Neural crest cell (in vitro differentiated cells): ENCODE measurements around the gene ITGA2. TPM values are rescaled to one million over a fixed set of nuclear protein-coding genes. Genes with fewer than 3 reads are reported as not detected.

Source experiments
- DNase-seq: peaks from one replicate; pipeline ENCODE4 v3.0.0; 2021; ENCODE audit warnings: low read depth, mixed read lengths, low spot score
- H3K27ac Mint-ChIP-seq: one replicate; pipeline ENCODE4 v1.8.0; 2021; ENCODE audit warnings: mild to moderate bottlenecking, mixed read lengths; ENCODE audit not compliant: unreplicated experiment
- H3K27me3 Mint-ChIP-seq: 2 replicates; pipeline ENCODE4 v1.8.0; 2021; ENCODE audit warnings: low read depth, mild to moderate bottlenecking, mixed read lengths
- H3K36me3 Mint-ChIP-seq: 2 replicates; pipeline ENCODE4 v1.8.0; 2021; ENCODE audit warnings: low read depth, mild to moderate bottlenecking, mixed read lengths
- H3K4me1 Mint-ChIP-seq: 2 replicates; pipeline ENCODE4 v1.8.0; 2021; ENCODE audit warnings: mixed read lengths
- H3K4me3 Mint-ChIP-seq: one replicate; pipeline ENCODE4 v1.8.0; 2021; ENCODE audit warnings: mild to moderate bottlenecking, mixed read lengths
- H3K9me3 Mint-ChIP-seq: 2 replicates; pipeline ENCODE4 v1.8.0; 2021; ENCODE audit warnings: mixed read lengths
- total RNA-seq: library from RNA; stranded (reverse); gene quantifications from 2 replicates; pipeline ENCODE4 v1.2.1, GENCODE V29; 2021
- TF ChIP-seq, protein P1 (sequence below): fragments of 200-600 bp; sonication (generic); conservative IDR thresholded peaks from 2 replicates; pipeline ENCODE4 v1.5.0; 2021; ENCODE audit warnings: antibody characterized with exemption, mild to moderate bottlenecking

Gene ITGA2
- total RNA-seq, 1 donor from 2014 or later = 1.7 TPM

DNA sequence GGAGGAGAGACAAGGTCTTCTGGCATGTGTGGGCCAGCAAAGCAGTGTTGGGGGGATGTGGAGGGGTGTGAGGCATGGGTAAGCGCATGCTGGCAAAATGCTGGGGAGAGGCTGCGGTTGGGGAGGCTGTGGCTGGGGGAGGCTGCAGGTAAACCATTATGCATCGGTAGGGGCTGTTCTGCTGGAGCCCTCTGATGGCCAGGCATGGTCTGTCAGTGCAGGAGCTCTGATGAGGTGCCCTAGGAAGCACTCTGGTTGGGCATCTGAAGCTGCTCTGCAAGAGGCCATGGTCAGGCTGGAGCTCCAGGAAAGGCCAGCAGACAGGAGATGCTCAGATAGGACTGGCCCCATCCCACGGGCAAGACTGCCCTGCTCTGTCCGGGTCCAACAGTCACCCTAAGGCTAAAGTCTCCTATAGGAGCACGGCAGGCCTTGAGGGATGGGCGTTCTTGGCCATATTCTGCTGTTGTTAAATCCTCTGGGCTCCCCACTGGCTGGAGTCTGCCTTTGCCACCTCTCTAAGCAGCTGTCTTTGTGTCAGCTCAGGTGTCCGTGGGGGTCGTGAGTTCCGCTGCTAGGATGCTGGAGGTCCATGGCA is 28.7 kb downstream of the ITGA2 start:
- TF ChIP-seq, protein P1, sequence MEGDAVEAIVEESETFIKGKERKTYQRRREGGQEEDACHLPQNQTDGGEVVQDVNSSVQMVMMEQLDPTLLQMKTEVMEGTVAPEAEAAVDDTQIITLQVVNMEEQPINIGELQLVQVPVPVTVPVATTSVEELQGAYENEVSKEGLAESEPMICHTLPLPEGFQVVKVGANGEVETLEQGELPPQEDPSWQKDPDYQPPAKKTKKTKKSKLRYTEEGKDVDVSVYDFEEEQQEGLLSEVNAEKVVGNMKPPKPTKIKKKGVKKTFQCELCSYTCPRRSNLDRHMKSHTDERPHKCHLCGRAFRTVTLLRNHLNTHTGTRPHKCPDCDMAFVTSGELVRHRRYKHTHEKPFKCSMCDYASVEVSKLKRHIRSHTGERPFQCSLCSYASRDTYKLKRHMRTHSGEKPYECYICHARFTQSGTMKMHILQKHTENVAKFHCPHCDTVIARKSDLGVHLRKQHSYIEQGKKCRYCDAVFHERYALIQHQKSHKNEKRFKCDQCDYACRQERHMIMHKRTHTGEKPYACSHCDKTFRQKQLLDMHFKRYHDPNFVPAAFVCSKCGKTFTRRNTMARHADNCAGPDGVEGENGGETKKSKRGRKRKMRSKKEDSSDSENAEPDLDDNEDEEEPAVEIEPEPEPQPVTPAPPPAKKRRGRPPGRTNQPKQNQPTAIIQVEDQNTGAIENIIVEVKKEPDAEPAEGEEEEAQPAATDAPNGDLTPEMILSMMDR = no peak
- H3K36me3 Mint-ChIP-seq = peaks cover 11% of the 10 kb centered on the region

DNA sequence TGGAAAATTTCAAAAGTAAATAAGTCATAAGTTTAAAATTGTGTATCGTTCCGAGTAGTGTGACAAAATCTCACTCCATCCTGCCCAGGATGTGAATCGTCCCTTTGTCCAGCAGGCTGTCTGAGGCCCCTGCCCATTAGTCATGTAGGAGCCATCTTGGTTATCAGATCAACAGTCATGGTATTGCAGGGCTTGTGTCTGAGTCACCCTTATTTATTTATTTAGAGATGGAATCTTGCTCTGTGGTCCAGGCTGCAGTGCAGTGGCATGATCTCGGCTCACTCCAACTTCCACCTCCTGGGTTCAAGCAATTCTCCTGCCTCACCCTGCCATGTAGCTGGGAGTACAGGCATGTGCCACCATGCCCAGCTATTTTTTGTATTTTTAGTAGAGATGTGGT is 30.2 kb downstream of the ITGA2 start:
- H3K9me3 Mint-ChIP-seq = peaks cover 4% of the 10 kb centered on the region
- DNase-seq = no peak
- H3K4me3 Mint-ChIP-seq = no peak overlapping the region
- peaks cover 8% of the 10 kb centered on the region for H3K36me3 Mint-ChIP-seq
- TF ChIP-seq, protein P1 = no peak
- no peaks in the 10 kb centered on the region for H3K27me3 Mint-ChIP-seq
- no peak overlapping the region for H3K27ac Mint-ChIP-seq
- no peaks in the 10 kb centered on the region for H3K4me1 Mint-ChIP-seq

More for the DNA sequence above, 28.7 kb downstream of the ITGA2 start:
- peaks cover 3% of the 10 kb centered on the region for H3K27me3 Mint-ChIP-seq
- DNase-seq = no peak
- H3K9me3 Mint-ChIP-seq = peaks cover 8% of the 10 kb centered on the region
- no peaks in the 10 kb centered on the region for H3K4me1 Mint-ChIP-seq
- H3K4me3 Mint-ChIP-seq = no peak overlapping the region
- no peak overlapping the region for H3K27ac Mint-ChIP-seq

DNA sequence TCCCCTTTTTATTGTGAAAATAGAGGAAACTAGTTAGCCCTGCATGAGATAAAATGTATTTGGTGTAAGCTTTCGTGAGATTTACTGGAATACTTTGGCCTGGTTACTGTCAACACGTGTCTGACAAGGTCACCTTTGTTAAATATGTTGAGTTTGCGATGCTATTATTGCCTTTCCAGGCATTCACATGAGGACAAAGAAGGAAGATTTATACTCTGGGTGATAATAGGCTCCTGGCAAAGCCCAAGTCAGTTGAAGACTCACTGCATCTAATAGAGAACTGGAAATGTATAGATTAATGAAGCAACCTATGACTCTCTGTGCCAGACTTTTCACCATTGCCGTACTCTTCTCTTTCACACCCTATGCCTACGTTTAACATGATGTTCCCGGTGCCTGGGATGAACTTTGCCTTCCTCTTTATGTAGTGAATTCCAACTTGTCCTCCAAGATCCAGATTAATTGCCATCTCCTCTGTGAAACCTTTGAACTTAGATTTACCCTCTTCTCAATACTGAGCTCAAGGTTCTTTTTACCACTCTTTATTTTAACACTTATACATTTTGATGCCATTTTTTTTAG is 33.9 kb downstream of the ITGA2 start:
- DNase-seq = no peak
- no peaks in the 10 kb centered on the region for H3K4me1 Mint-ChIP-seq
- H3K36me3 Mint-ChIP-seq = no peaks in the 10 kb centered on the region
- no peak overlapping the region for H3K27ac Mint-ChIP-seq
- TF ChIP-seq, protein P1 = no peak
- no peak overlapping the region for H3K4me3 Mint-ChIP-seq
- H3K27me3 Mint-ChIP-seq = no peaks in the 10 kb centered on the region
- no peaks in the 10 kb centered on the region for H3K9me3 Mint-ChIP-seq

DNA sequence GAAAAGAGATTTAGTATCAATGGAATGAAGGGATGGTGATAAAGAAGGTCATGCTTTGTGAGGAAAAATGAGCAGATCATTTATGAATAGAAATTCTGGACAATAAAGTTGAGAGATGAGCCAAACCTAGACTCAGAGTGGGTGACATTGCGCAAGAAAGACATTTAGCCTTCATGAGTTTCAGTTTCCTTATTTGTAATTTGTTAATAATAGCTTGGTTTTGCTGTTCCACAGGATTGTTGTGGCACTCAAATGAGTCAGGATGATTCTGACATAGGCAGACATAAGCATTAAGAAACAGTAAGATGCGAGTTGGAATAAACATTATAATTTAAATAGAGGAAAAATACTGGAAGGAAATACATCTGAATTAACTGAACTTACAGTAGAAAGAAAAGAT is 34.8 kb downstream of the ITGA2 start:
- no peaks in the 10 kb centered on the region for H3K36me3 Mint-ChIP-seq
- TF ChIP-seq, protein P1 = no peak
- no peak overlapping the region for H3K27ac Mint-ChIP-seq
- no peak for DNase-seq
- H3K9me3 Mint-ChIP-seq = no peaks in the 10 kb centered on the region
- no peaks in the 10 kb centered on the region for H3K27me3 Mint-ChIP-seq
- no peak overlapping the region for H3K4me3 Mint-ChIP-seq
- no peaks in the 10 kb centered on the region for H3K4me1 Mint-ChIP-seq

DNA sequence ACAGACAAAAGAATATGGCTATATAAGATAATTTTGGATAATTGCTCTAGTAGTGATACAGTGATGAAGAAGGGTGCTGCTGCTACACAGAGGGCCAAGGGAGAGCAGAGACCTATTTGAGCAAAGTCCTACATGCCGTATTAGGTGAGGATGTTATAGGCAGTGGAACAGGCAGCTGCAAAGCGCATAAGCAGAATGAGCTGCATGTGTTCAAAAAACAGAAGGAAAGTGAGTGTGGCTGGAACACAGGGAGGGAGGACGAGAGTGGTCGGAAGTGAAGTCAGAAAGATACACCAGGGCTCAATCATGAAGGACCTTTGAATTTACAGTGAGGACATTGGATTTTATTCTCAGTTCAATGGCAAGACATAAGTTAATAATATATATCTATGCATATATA is 35.4 kb downstream of the ITGA2 start:
- H3K4me3 Mint-ChIP-seq = no peak overlapping the region
- H3K27ac Mint-ChIP-seq = no peak overlapping the region
- no peaks in the 10 kb centered on the region for H3K27me3 Mint-ChIP-seq
- H3K36me3 Mint-ChIP-seq = no peaks in the 10 kb centered on the region
- H3K4me1 Mint-ChIP-seq = no peaks in the 10 kb centered on the region
- TF ChIP-seq, protein P1 = no peak
- DNase-seq = no peak
- H3K9me3 Mint-ChIP-seq = no peaks in the 10 kb centered on the region
